ENCODE data around the gene CALR3.

- TF ChIP-seq CTCF (IDR thresholded peaks at IDR 0.05; ENCODE audit: insufficient read depth, low read length, poor library complexity, severe bottlenecking) (no peak), EZH2phosphoT487 (conservative IDR thresholded peaks at IDR 0.05; ENCODE audit: low read length) (no peak)
Observed at GRCh38 chr19:16446108-16446723, 49.8 kb downstream of the CALR3 start.

All from SU-DHL-6 (cell line).